A549 (cell line): ENCODE results near the gene ATP13A2.

Experiments
- EP300 ChIP-seq, 2 experiments: fragments of >200 bp; sonication (Bioruptor Twin); formaldehyde crosslinking; IDR thresholded peaks; 2 replicates in 1 of 2; 3 replicates in 1 of 2; pipeline ENCODE4 v1.6.1; 2016 to 2017
- MAFK ChIP-seq: fragments of 450-650 bp; IDR thresholded peaks from 2 replicates; pipeline ENCODE4 v1.6.1; 2014; ENCODE audit not compliant: partially characterized antibody
- MAZ ChIP-seq: fragments of 150-350 bp; IDR thresholded peaks from 2 replicates; pipeline ENCODE4 v1.6.1; 2014; ENCODE audit warnings: antibody characterized with exemption, low read depth, low read length, borderline replicate concordance
- POLR2A ChIP-seq: IDR thresholded peaks from 2 replicates; pipeline ENCODE4 v1.6.1; 2012; ENCODE audit warnings: mild to moderate bottlenecking, low read length
- USF2 ChIP-seq: fragments of 450-650 bp; IDR thresholded peaks from 2 replicates; pipeline ENCODE4 v1.6.1; 2014; ENCODE audit warnings: antibody characterized with exemption
- ZNF302 ChIP-seq: fragments of 250-450 bp; sonication (Bioruptor Pico); IDR thresholded peaks from 2 replicates; pipeline ENCODE4 v1.9.0; 2021; ENCODE audit warnings: inconsistent platforms, mild to moderate bottlenecking, moderate library complexity
- TF ChIP-seq, protein P1 (sequence below): IDR thresholded peaks from 2 replicates; pipeline ENCODE4 v1.6.1; 2012
- TF ChIP-seq, protein P2 (sequence below): fragments of >200 bp; sonication (Bioruptor Twin); formaldehyde crosslinking; IDR thresholded peaks from 3 replicates; pipeline ENCODE4 v1.5.1; 2016
- TF ChIP-seq, protein P3 (sequence below): fragments of 150-350 bp; IDR thresholded peaks from 2 replicates; pipeline ENCODE4 v1.6.1; 2014; ENCODE audit warnings: low read depth, mild to moderate bottlenecking, low read length

GRCh38 chr1:16960560-16961296, 51.0 kb downstream of the ATP13A2 start:
- TF ChIP-seq, protein P1, sequence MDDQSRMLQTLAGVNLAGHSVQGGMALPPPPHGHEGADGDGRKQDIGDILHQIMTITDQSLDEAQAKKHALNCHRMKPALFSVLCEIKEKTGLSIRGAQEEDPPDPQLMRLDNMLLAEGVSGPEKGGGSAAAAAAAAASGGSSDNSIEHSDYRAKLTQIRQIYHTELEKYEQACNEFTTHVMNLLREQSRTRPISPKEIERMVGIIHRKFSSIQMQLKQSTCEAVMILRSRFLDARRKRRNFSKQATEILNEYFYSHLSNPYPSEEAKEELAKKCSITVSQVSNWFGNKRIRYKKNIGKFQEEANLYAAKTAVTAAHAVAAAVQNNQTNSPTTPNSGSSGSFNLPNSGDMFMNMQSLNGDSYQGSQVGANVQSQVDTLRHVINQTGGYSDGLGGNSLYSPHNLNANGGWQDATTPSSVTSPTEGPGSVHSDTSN = no peak
- no peak for TF ChIP-seq USF2
- TF ChIP-seq EP300 (IDR thresholded peaks at IDR 0.05) = no peak
- no peak for TF ChIP-seq ZNF302 (CRISPR knock-in tag)
- TF ChIP-seq, protein P2, sequence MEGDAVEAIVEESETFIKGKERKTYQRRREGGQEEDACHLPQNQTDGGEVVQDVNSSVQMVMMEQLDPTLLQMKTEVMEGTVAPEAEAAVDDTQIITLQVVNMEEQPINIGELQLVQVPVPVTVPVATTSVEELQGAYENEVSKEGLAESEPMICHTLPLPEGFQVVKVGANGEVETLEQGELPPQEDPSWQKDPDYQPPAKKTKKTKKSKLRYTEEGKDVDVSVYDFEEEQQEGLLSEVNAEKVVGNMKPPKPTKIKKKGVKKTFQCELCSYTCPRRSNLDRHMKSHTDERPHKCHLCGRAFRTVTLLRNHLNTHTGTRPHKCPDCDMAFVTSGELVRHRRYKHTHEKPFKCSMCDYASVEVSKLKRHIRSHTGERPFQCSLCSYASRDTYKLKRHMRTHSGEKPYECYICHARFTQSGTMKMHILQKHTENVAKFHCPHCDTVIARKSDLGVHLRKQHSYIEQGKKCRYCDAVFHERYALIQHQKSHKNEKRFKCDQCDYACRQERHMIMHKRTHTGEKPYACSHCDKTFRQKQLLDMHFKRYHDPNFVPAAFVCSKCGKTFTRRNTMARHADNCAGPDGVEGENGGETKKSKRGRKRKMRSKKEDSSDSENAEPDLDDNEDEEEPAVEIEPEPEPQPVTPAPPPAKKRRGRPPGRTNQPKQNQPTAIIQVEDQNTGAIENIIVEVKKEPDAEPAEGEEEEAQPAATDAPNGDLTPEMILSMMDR = peak; percentile 66
- TF ChIP-seq, protein P3, sequence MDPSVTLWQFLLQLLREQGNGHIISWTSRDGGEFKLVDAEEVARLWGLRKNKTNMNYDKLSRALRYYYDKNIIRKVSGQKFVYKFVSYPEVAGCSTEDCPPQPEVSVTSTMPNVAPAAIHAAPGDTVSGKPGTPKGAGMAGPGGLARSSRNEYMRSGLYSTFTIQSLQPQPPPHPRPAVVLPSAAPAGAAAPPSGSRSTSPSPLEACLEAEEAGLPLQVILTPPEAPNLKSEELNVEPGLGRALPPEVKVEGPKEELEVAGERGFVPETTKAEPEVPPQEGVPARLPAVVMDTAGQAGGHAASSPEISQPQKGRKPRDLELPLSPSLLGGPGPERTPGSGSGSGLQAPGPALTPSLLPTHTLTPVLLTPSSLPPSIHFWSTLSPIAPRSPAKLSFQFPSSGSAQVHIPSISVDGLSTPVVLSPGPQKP = no peak
- TF ChIP-seq MAZ = no peak
- no peak for TF ChIP-seq MAFK
- TF ChIP-seq POLR2A = peak; percentile 46
